ENCODE measurements around the gene HEXD. TPM values are rescaled to one million over a fixed set of nuclear protein-coding genes. Genes with fewer than 3 reads are reported as not detected.

HEXD gene
- total and polyA plus RNA-seq, 8 donors = 25.9 to 275 (median 39.5) TPM

- Histone ChIP-seq H3K27ac (no peak overlapping the region), H3K27me3 (no peaks in the 10 kb centered on the region), H3K9me3 (no peaks in the 10 kb centered on the region), H3K4me3 (no peak overlapping the region), H3K36me3 (no peaks in the 10 kb centered on the region), H3K4me1 (peaks cover 3 to 14% (median 6%) of the 10 kb centered on the region in 3 donors)
- 88 to 93% methylated on average over 10 of the region's 10 CpGs for WGBS, 2 donors
- DNase-seq = peak in 1 of 6 donors; percentile 19
- no peak for TF ChIP-seq CTCF (IDR thresholded peaks at IDR 0.05)
- intact Hi-C loops (cut with DNase I) = no loop called here
- ATAC-seq = no peak
- no peak for FAIRE-seq
Observed at GRCh38 chr17:82389379-82389778, 28.8 kb upstream of the HEXD start.

GRCh38 chr17:82390015-82390859 is 27.9 kb upstream of the HEXD start:
- DNase-seq = peak in 1 of 6 donors; percentile 55
- TF ChIP-seq CTCF (IDR thresholded peaks at IDR 0.05) = no peak
- no peaks in the 10 kb centered on the region for H3K27me3 ChIP-seq
- H3K27ac ChIP-seq = no peak overlapping the region
- no peak for FAIRE-seq
- peaks cover under 1 to 5% (median 1%) of the 10 kb centered on the region in 3 donors for H3K4me1 ChIP-seq
- intact Hi-C loops (cut with DNase I) = no loop called here
- WGBS, 2 donors = 93 to 94% methylated on average over 26 to 30 of the region's 34 CpGs
- no peak for ATAC-seq
- no peaks in the 10 kb centered on the region for H3K9me3 ChIP-seq
- H3K36me3 ChIP-seq = no peaks in the 10 kb centered on the region
- H3K4me3 ChIP-seq = no peak overlapping the region

GRCh38 chr17:82390860-82391435 is 27.2 kb upstream of the HEXD start:
- Histone ChIP-seq H3K36me3 (no peaks in the 10 kb centered on the region), H3K9me3 (no peaks in the 10 kb centered on the region), H3K4me3 (no peak overlapping the region), H3K27ac (no peak overlapping the region), H3K4me1 (peaks cover 0 to 4% (median 0%) of the 10 kb centered on the region in 3 donors), H3K27me3 (no peaks in the 10 kb centered on the region)
- WGBS, 2 donors = 78 to 79% methylated on average over 12 to 13 of the region's 13 CpGs
- ATAC-seq (peak in 1 of 4 donors; percentile 8), FAIRE-seq (no peak), DNase-seq (peak in 1 of 6 donors; percentile 49)
- intact Hi-C loops (cut with DNase I) = no loop called here
- TF ChIP-seq CTCF (IDR thresholded peaks at IDR 0.05) = no peak

GRCh38 chr17:82391496-82392066 is 26.6 kb upstream of the HEXD start:
- peak in 1 of 6 donors; percentile 58 for DNase-seq
- H3K4me1 ChIP-seq = peaks cover 0 to 4% (median 0%) of the 10 kb centered on the region in 3 donors
- H3K4me3 ChIP-seq = no peak overlapping the region
- no peak for ATAC-seq
- no peaks in the 10 kb centered on the region for H3K9me3 ChIP-seq
- no peak for TF ChIP-seq CTCF (IDR thresholded peaks at IDR 0.05)
- no peak for FAIRE-seq
- H3K27ac ChIP-seq = no peak overlapping the region
- no peaks in the 10 kb centered on the region for H3K27me3 ChIP-seq
- 94 to 96% methylated on average over 23 of the region's 23 CpGs for WGBS, 2 donors
- H3K36me3 ChIP-seq = no peaks in the 10 kb centered on the region
- intact Hi-C loops (cut with DNase I) = no loop called here

Data from pancreas (tissue), 10 donors.